Amniotic stem cell (primary cell): Measurements from ENCODE around the gene GPR107.

ENCODE experiments used
- DNase-seq: peaks from one replicate; lab custom pipeline; 2025; lab: John Stamatoyannopoulos, UW

The GPR107 gene

GRCh38 chr9:130110596-130111021, 56.9 kb downstream of the GPR107 start:
- no peak for DNase-seq

GRCh38 chr9:130111786-130112537, 58.3 kb downstream of the GPR107 start:
- DNase-seq = no peak

- DNase-seq = no peak
These were observed 58.9 kb downstream of the GPR107 start for GRCh38 chr9:130112538-130113151.

DNA sequence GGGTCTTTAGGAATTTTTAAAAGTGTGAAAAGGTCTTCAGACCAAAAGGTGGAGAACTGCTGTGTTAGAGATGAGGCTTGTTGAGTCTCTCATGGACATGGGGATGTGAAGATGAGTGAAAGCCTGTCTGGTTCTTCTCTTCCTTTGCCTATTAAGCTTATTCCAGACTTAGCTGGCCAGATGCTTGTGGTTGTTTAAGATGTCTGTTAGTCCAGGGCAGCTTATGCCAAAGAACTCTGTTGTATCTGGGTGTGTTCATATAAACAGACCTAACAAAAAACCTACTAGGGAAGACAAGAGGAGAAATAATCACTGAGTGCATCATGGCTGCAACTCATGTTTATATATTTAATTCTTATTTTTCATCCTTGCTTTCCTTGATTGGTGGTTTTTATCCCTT, 61.0 kb downstream of the GPR107 start:
- no peak for DNase-seq

GRCh38 chr9:130116346-130116745, 62.6 kb downstream of the GPR107 start:
- DNase-seq = no peak

GRCh38 chr9:130117376-130117775, 63.7 kb downstream of the GPR107 start:
- no peak for DNase-seq

- no peak for DNase-seq
These were observed 64.3 kb downstream of the GPR107 start for GRCh38 chr9:130117816-130118632.

- no peak for DNase-seq
These were observed 65.3 kb downstream of the GPR107 start for GRCh38 chr9:130118841-130119518.

DNA sequence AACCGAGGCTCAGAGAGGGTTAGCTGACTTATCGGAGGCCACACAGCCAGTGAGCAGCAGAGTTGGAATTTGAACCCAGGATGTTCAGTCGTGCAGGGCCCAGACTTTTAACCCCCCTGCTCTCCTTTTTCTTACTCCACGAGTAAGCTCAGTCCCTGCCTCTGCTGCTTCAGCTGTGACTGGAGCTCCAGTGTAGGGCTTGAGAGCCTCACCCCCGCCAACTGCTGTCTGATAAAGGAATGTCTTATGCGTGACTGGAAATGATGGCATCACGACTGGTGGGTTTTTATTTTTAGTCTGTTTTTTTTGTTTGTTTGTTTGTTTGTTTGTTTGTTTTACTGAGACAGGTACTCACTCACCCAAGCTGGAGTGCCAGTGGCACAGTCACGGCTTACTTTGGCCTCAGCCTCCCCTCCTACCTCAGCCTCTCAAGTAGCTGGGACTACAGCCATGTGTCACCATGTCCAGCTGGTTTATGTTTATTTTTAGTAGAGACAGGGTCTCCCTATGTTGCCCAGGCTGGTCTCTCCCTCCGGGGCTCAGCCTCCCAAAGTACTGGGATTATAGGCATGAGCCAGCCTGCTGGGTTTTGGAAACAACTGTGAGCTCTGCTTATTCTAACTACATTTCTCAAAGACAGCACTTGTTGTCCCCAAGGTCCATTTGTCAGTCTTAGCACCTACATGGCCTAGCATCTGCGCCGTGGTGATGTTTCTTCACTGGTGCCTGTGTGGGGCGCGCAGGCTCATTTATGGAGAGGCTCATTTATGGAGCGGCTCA, 66.0 kb downstream of the GPR107 start:
- no peak for DNase-seq

- DNase-seq = no peak
These were observed 66.5 kb downstream of the GPR107 start for GRCh38 chr9:130120299-130120587.

DNA sequence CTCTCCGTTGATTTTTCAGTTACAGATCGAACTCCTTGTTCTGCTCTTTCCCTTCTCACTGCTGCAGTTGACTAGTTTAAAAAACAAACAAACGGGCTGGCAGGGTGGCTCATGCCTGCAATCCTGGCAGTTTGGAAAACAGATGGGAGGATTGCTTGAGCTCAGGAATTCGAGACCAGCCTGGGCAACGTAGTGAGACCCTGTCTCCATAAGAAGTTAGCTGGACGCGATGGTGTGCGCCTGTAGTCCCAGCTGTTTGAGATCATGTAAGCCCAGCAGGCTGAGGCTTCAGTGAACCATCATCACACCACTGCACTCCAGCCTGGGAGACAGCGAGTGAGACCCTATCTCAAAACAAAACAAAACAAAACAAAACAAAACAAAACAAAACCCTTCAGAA, 67.1 kb downstream of the GPR107 start:
- no peak for DNase-seq

DNA sequence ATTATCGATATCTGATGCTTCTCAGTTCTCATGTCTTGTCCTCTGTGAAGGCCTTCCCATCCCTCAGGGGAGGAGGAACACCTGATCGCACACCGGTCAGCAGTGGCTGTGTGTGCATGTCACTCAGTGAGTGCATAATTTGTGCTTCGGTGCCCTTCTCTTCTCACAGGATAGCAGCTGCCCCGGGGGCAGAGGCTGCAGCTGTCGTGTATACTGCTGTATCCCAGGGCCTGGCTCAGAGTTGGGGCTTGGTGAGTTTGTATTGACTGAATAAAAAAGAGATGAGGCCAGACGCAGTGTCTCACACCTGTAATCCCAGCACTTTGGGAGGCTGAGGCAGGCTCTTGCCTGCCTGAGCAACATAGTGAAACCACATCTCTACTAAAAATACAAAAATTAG, 68.8 kb downstream of the GPR107 start:
- no peak for DNase-seq

GRCh38 chr9:130124085-130124860, 70.6 kb downstream of the GPR107 start:
- DNase-seq = no peak

GRCh38 chr9:130126721-130127433, 73.2 kb downstream of the GPR107 start:
- no peak for DNase-seq

- DNase-seq = no peak
These were observed 74.5 kb downstream of the GPR107 start for GRCh38 chr9:130128251-130128650.

DNA sequence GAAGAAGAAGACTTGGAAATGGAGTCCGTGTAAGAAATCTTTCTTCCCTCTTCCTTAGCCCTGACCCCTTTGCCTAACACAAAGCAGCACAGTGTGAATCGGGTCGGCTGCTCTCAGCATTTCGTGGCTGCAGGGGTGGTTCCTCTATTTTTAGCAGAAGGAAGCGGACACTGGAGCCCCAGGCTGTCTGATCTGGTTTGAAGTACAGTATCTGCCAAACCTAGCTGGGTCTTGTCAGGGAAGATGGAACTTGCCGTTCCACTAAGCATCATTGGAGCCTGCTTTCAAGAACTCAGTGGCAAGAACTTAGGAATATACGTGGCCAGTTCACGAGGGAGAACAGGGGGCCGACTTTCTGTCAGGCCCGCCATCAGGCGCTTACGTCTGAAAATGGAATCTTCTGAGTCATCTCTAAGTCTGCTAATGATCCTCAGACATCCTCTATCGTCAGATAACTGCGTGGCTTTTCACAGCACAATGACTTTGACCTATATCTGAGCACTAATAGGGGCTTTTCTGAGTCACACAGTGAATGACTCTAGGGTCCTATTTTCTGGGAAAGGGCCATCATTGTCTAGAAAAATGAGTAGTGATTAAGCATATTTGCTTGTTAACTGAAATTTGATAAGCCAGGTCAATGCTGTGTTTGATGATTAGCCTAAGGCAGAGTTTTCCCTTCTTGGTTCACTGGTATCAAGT, 75.2 kb downstream of the GPR107 start:
- DNase-seq = peak; percentile 78

- DNase-seq = no peak
These were observed 75.8 kb downstream of the GPR107 start for GRCh38 chr9:130129432-130130061.

DNA sequence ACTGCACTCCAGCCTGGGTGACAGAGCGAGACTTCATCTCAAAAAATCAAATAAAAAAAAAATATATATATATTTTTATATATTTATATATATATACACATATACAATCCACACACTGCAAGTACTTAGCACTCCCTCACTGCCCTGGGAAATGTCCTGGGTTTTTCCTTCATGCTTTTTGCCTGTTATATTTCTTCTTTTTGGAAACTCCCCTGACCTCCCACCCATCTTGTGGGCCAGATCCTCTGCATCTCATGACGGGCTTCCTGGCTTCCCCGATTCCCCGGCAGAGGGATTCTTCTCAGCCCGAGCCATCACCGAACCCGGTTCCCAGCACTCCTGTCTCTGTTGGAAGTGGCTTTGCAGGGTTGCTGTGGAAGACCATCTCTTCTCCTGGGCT, 79.0 kb downstream of the GPR107 start:
- no peak for DNase-seq

DNA sequence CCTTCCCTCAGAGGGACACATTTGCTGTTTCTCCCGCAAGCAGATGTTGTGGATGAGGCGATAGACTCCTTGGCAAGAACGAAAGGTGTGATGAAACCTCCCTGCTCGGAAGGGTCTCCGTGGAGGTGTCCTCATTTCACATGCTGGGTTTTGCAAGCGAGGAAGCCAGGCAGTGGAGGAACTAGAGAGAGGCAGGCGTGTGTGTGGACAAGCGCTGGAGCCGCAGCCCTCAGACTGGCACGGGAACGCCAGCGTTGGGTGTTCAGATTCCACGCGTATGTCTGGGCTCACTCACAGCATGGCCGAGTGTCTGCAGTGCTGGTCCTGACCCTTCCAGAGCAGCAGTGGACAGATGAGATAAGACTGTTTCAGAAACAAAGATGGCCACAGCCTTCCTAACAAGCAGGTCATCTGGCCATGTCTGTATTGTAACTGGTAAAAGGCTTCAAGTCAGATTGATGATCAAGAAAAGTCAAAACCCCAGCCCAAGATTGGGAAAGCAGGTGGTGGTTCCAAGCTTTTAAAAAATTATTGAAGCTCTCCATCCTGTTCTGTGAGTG, 83.5 kb downstream of the GPR107 start:
- no peak for DNase-seq
